ENCODE data around the gene BRF1.

Gene BRF1

GRCh38 chr14:105165761-105166485 is 134.9 kb downstream of the BRF1 start:
- Histone ChIP-seq H3K27me3 (ENCODE audit: low read depth) (no peaks in the 10 kb centered on the region), H3K36me3 (replicated peaks) (peaks cover 15% of the 10 kb centered on the region), H3K4me1 (peaks cover 6% of the 10 kb centered on the region), H3K4me3 (peak overlapping the region; percentile 37; the same call in 1 of the 2 replicates), H3K9me3 (no peaks in the 10 kb centered on the region)
- in situ Hi-C loops (cut with MboI; ENCODE audit: low sequenced_read_pairs), result no loop called here
- DNase-seq (ENCODE audit: low spot score in 2 of 2), result no peak

- H3K4me1 ChIP-seq, result peaks cover 6% of the 10 kb centered on the region
- H3K4me3 ChIP-seq, result no peak overlapping the region
- peaks cover 15% of the 10 kb centered on the region for H3K36me3 ChIP-seq (replicated peaks)
- H3K27me3 ChIP-seq (ENCODE audit: low read depth), result no peaks in the 10 kb centered on the region
- no peaks in the 10 kb centered on the region for H3K9me3 ChIP-seq
- in situ Hi-C loops (cut with MboI; ENCODE audit: low sequenced_read_pairs), result no loop called here
- no peak for DNase-seq (ENCODE audit: low spot score in 2 of 2)
Observed at GRCh38 chr14:105165134-105165704, 135.6 kb downstream of the BRF1 start.

DNA sequence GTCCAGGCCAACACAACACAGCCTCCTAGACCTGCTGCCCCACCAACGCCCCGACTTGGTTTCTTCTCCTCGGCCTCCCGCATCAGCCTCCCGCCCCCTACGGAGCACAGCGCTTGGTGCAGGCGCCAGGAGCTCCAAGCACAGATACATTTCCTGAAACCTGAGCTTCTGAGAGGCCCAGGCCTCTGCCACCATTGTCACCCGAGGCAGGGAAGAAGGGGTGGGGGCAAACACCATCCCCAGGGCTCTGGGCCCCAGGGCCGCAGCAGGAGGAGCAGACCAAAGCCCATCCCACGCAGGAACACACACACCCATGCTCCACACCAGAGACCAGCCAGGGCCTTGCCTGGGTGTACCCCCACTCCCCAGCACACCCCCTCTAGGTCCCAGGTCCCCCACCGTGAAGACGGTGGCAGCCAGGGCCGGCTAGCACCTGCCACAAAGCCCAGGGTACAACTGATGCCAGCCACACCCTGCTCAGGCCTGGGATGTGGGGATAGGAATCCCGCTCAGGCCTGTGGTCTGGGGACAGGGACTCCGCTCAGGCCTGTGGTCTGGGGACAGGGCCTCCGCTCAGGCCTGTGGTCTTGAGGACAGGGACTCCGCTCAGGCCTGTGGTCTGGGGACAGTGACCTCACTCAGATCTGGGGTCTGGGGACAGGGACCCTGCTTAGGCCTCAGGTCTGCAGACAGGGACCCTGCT is 137.6 kb downstream of the BRF1 start:
- no peak for DNase-seq (ENCODE audit: low spot score in 2 of 2)
- in situ Hi-C loops (cut with MboI; ENCODE audit: low sequenced_read_pairs), result no loop called here
- Histone ChIP-seq H3K4me1 (peaks cover 6% of the 10 kb centered on the region), H3K27me3 (ENCODE audit: low read depth) (no peaks in the 10 kb centered on the region), H3K4me3 (no peak overlapping the region), H3K9me3 (no peaks in the 10 kb centered on the region), H3K36me3 (replicated peaks) (peaks cover 15% of the 10 kb centered on the region)

- in situ Hi-C loops (cut with MboI; ENCODE audit: low sequenced_read_pairs), result no loop called here
- Histone ChIP-seq H3K4me3 (no peak overlapping the region), H3K27me3 (ENCODE audit: low read depth) (no peaks in the 10 kb centered on the region), H3K36me3 (replicated peaks) (peaks cover 15% of the 10 kb centered on the region), H3K4me1 (peaks cover 6% of the 10 kb centered on the region), H3K9me3 (no peaks in the 10 kb centered on the region)
- DNase-seq (ENCODE audit: low spot score in 2 of 2), result no peak
Observed at GRCh38 chr14:105162669-105162979, 138.2 kb downstream of the BRF1 start.

DNA sequence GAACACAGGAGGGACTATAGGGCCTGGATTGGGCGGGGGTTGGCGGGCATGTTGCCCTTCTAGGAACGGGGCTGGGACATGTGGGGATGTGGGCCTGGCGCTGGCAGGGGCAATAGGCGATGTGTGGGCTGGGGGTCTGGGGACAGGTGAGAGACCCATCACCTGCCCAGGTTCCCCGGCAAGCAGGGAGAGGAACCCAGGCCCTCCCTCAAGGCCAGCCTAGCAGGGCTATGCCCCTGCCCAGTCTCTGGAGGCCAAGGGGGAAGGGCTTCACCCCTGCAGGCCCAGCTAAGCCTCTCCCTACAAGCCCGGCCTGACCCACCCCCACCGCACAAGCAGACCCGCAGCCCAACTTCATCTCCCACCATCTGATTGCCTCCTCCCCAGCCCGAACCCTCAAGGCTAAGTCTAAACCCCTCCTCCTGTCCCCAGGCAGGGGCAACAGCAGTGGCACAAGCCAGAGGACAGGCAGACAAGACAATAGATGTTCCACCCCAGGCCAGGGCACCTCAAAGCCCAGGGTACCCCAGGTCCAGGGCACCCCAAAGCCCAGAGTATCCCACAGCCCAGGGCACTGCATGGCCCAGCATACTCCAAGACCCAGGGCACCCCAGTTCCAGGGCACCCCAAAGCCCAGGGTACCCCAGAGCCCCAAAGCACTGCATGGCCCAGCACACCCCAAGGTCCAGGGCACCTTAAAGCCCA is 138.7 kb downstream of the BRF1 start:
- peaks cover 15% of the 10 kb centered on the region for H3K36me3 ChIP-seq (replicated peaks)
- in situ Hi-C loops (cut with MboI; ENCODE audit: low sequenced_read_pairs), result no loop called here
- DNase-seq (ENCODE audit: low spot score in 2 of 2), result no peak

DNA sequence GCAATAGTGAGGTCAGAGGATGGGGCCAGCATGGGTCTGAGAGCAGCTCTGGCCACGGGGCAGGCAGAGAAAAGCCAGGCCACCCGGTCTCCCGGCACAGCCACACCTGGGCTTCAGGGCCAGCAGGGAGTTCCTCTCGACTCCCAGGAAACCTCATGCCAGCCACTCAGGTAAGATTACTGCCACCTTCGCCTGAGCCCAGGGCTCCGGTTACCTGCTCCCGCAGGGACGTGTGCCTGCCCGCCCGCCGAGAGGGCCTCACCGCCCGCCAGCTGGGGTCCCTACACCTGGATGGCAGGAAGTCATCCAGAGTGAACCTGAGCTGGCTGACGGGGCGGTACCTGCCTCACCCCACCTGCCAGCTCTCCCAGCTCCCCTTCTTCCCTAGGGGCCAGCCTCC is 139.5 kb downstream of the BRF1 start:
- Histone ChIP-seq H3K36me3 (replicated peaks) (peaks cover 7% of the 10 kb centered on the region), H3K4me3 (no peak overlapping the region), H3K4me1 (no peaks in the 10 kb centered on the region), H3K27me3 (ENCODE audit: low read depth) (no peaks in the 10 kb centered on the region), H3K9me3 (no peaks in the 10 kb centered on the region)
- DNase-seq (ENCODE audit: low spot score in 2 of 2), result no peak
- in situ Hi-C loops (cut with MboI; ENCODE audit: low sequenced_read_pairs), result no loop called here

More for the DNA sequence above, 138.7 kb downstream of the BRF1 start:
- Histone ChIP-seq H3K4me3 (no peak overlapping the region), H3K4me1 (peaks cover 5% of the 10 kb centered on the region), H3K27me3 (ENCODE audit: low read depth) (no peaks in the 10 kb centered on the region), H3K9me3 (no peaks in the 10 kb centered on the region)

GRCh38 chr14:105160776-105161175 is 140.0 kb downstream of the BRF1 start:
- H3K36me3 ChIP-seq (replicated peaks), result peaks cover 7% of the 10 kb centered on the region
- no peaks in the 10 kb centered on the region for H3K9me3 ChIP-seq
- in situ Hi-C loops (cut with MboI; ENCODE audit: low sequenced_read_pairs), result no loop called here
- H3K4me1 ChIP-seq, result no peaks in the 10 kb centered on the region
- no peak overlapping the region for H3K4me3 ChIP-seq
- no peaks in the 10 kb centered on the region for H3K27me3 ChIP-seq (ENCODE audit: low read depth)
- no peak for DNase-seq (ENCODE audit: low spot score in 2 of 2)

DNA sequence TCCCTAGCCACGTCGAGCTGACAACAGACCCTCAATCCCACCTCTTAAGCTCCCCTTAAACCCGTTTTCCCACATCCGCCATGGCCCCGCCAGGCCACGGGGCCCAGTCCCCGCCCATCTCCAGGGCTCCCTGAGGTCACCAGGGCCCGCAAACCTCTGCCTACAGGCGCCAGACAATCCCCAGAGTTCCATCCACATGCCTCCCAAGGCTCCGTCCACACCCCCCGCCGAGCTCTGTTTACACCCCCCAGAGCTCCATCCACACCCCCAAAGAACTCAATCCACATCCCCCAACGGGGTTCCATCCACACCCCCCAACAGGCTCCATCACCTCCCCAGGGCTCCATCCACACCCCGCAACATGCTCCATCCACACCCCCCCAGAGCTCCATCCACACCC is 141.5 kb downstream of the BRF1 start:
- H3K27me3 ChIP-seq (ENCODE audit: low read depth), result no peaks in the 10 kb centered on the region
- no peaks in the 10 kb centered on the region for H3K4me1 ChIP-seq
- H3K36me3 ChIP-seq (replicated peaks), result peaks cover 16% of the 10 kb centered on the region
- no peaks in the 10 kb centered on the region for H3K9me3 ChIP-seq
- in situ Hi-C loops (cut with MboI; ENCODE audit: low sequenced_read_pairs), result no loop called here
- H3K4me3 ChIP-seq, result no peak overlapping the region
- no peak for DNase-seq (ENCODE audit: low spot score in 2 of 2)

Measured in HAP-1 (cell line).